ENCODE measurements around the gene DISC1. TPM values are rescaled to one million over a fixed set of nuclear protein-coding genes. Genes with fewer than 3 reads are reported as not detected.

Gene DISC1
- total and polyA plus RNA-seq, 2 of the 13 experiments (the other 11 are each of a cell fraction or from before 2014, with no cell fraction given): 4.2 to 4.6 TPM

DNA sequence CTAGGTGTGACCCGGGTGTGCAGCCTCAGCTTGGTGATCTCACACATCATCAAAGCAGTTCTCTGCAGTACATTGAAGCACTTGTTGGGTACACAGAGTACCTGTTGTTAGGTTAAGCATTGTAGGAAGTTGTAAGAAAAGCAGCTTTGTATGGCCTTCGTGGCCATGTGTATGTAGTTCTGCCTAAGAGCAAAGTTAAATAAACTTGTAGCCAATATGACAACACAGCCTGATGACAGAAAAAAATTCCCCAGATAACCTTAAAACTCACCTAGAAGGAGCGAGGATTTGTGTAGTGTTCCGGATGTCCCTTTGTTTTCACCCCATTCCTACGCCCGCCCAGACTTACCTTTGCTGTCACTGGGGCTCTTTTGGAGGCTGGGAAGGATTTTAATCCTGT lies 48.0 kb downstream of the DISC1 start (continued):
- TF ChIP-seq, protein P1, sequence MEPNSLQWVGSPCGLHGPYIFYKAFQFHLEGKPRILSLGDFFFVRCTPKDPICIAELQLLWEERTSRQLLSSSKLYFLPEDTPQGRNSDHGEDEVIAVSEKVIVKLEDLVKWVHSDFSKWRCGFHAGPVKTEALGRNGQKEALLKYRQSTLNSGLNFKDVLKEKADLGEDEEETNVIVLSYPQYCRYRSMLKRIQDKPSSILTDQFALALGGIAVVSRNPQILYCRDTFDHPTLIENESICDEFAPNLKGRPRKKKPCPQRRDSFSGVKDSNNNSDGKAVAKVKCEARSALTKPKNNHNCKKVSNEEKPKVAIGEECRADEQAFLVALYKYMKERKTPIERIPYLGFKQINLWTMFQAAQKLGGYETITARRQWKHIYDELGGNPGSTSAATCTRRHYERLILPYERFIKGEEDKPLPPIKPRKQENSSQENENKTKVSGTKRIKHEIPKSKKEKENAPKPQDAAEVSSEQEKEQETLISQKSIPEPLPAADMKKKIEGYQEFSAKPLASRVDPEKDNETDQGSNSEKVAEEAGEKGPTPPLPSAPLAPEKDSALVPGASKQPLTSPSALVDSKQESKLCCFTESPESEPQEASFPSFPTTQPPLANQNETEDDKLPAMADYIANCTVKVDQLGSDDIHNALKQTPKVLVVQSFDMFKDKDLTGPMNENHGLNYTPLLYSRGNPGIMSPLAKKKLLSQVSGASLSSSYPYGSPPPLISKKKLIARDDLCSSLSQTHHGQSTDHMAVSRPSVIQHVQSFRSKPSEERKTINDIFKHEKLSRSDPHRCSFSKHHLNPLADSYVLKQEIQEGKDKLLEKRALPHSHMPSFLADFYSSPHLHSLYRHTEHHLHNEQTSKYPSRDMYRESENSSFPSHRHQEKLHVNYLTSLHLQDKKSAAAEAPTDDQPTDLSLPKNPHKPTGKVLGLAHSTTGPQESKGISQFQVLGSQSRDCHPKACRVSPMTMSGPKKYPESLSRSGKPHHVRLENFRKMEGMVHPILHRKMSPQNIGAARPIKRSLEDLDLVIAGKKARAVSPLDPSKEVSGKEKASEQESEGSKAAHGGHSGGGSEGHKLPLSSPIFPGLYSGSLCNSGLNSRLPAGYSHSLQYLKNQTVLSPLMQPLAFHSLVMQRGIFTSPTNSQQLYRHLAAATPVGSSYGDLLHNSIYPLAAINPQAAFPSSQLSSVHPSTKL (CRISPR knock-in tag; IDR thresholded peaks at IDR 0.05): peak; percentile 83
- no peak for TF ChIP-seq BRCA1 (CRISPR knock-in tag; IDR thresholded peaks at IDR 0.05)
- TF ChIP-seq, protein P2, sequence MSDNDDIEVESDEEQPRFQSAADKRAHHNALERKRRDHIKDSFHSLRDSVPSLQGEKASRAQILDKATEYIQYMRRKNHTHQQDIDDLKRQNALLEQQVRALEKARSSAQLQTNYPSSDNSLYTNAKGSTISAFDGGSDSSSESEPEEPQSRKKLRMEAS (IDR thresholded peaks at IDR 0.05): 0 out of 2 replicates have a peak, but pooled peaks have one; percentile 30
- TF ChIP-seq POLR2A (IDR thresholded peaks at IDR 0.05; ENCODE audit: insufficient read depth in 1 of 2, low read depth in 2 of 2, low read length in 2 of 2): no peak
- TF ChIP-seq RNF2 (conservative IDR thresholded peaks at IDR 0.05; ENCODE audit: low read depth): no peak
- TF ChIP-seq NCOR1 (IDR thresholded peaks at IDR 0.05; ENCODE audit: borderline replicate concordance, low read length): no peak
- TF ChIP-seq RAD51 (IDR thresholded peaks at IDR 0.05; ENCODE audit: borderline replicate concordance): no peak
- TF ChIP-seq ZNF431 (CRISPR knock-in tag; IDR thresholded peaks at IDR 0.05; ENCODE audit: borderline replicate concordance, low read depth): no peak
- 0 out of 2 replicates have a peak, but pooled peaks have one; percentile 23 for TF ChIP-seq TFE3 (CRISPR knock-in tag; IDR thresholded peaks at IDR 0.05)
- no peak for TF ChIP-seq TGIF2 (CRISPR knock-in tag; IDR thresholded peaks at IDR 0.05)
- no peak for TF ChIP-seq SAFB2 (CRISPR knock-in tag; IDR thresholded peaks at IDR 0.05; ENCODE audit: borderline replicate concordance, low read depth)
- TF ChIP-seq ZNF660 (CRISPR knock-in tag; IDR thresholded peaks at IDR 0.05; ENCODE audit: borderline replicate concordance, low read depth): no peak
- TF ChIP-seq ZMYM3 (CRISPR knock-in tag; IDR thresholded peaks at IDR 0.05): no peak
- TF ChIP-seq MEIS2 (CRISPR knock-in tag; IDR thresholded peaks at IDR 0.05): 0 out of 2 replicates have a peak, but pooled peaks have one; percentile 25
- TF ChIP-seq ZGPAT (CRISPR knock-in tag; IDR thresholded peaks at IDR 0.05): 0 out of 2 replicates have a peak, but pooled peaks have one; percentile 34
- peak; percentile 79 for TF ChIP-seq TCF7 (IDR thresholded peaks at IDR 0.05; ENCODE audit: low read depth)
- TF ChIP-seq WIZ (CRISPR knock-in tag; IDR thresholded peaks at IDR 0.05): no peak
- no peak for TF ChIP-seq ZNF510 (CRISPR knock-in tag; IDR thresholded peaks at IDR 0.05; ENCODE audit: low read depth)
- TF ChIP-seq CHCHD3 (CRISPR knock-in tag; IDR thresholded peaks at IDR 0.05): no peak
- peak; percentile 75; the same call in 1 of the 2 replicates for TF ChIP-seq ZBTB21 (CRISPR knock-in tag; IDR thresholded peaks at IDR 0.05)
- peak; percentile 44; the same call in 1 of the 2 replicates for TF ChIP-seq SALL1 (CRISPR knock-in tag; IDR thresholded peaks at IDR 0.05)
- peak; percentile 48; the same call in 1 of the 2 replicates for TF ChIP-seq ZNF614 (CRISPR knock-in tag; IDR thresholded peaks at IDR 0.05; ENCODE audit: borderline replicate concordance)
- TF ChIP-seq ZNF160 (CRISPR knock-in tag; IDR thresholded peaks at IDR 0.05): 0 out of 2 replicates have a peak, but pooled peaks have one; percentile 60
